Fibroblast of lung (primary cell): ENCODE measurements around the gene APOBR. TPM values are rescaled to one million over a fixed set of nuclear protein-coding genes. Genes with fewer than 3 reads are reported as not detected.

Experiments used
- DNase-seq, 2 donors: peaks; one replicate each; pipeline versions ENCODE4 v3.0.0 to v3.0.0-alpha.2; 2010; ENCODE audit warnings: low read depth in 2 of 2
- H2AFZ ChIP-seq: 2 replicates; pipeline ENCODE4 v1.5.1; 2012; ENCODE audit warnings: low read length, control low read depth, inconsistent platforms
- H3K27ac ChIP-seq: 2 replicates; pipeline ENCODE4 v1.5.1; 2011; ENCODE audit warnings: low read length, control low read depth; ENCODE audit not compliant: insufficient read depth
- H3K27me3 ChIP-seq: 2 replicates; pipeline ENCODE4 v1.5.1; 2011; ENCODE audit warnings: mild to moderate bottlenecking, low read length; ENCODE audit not compliant: control insufficient read depth, insufficient read depth
- H3K36me3 ChIP-seq: 2 replicates; pipeline ENCODE4 v1.5.1; 2011; ENCODE audit warnings: low read length; ENCODE audit not compliant: control insufficient read depth, insufficient read depth
- H3K4me1 ChIP-seq: 2 replicates; pipeline ENCODE4 v1.5.1; 2011; ENCODE audit warnings: low read length; ENCODE audit not compliant: control insufficient read depth, insufficient read depth; ENCODE audit errors: extremely low read depth
- H3K4me2 ChIP-seq: 2 replicates; pipeline ENCODE4 v1.5.1; 2011; ENCODE audit warnings: low read length, control low read depth; ENCODE audit not compliant: insufficient read depth; ENCODE audit errors: extremely low read depth
- H3K4me3 ChIP-seq, 4 experiments: fragments of 200-600 bp in 1 of 4; sonication (generic) in 1 of 4; replicated peaks in 1 of 4; 2 replicates each; pipeline ENCODE4 v1.5.1; 2011 to 2016; ENCODE audit warnings: low read length in 4 of 4, low read depth in 3 of 4, mild to moderate bottlenecking in 3 of 4, control low read depth in 2 of 4, inconsistent platforms in 1 of 4, mixed read lengths in 1 of 4; ENCODE audit not compliant: insufficient read depth in 1 of 4; ENCODE audit errors: control extremely low read depth in 1 of 4
- H3K79me2 ChIP-seq: 2 replicates; pipeline ENCODE4 v1.5.1; 2012; ENCODE audit warnings: mild to moderate bottlenecking, low read length, inconsistent platforms; ENCODE audit not compliant: control insufficient read depth, insufficient read depth
- H3K9ac ChIP-seq: 2 replicates; pipeline ENCODE4 v1.5.1; 2011; ENCODE audit warnings: mild to moderate bottlenecking, low read length, control low read depth; ENCODE audit not compliant: insufficient read depth
- H3K9me3 ChIP-seq: 2 replicates; pipeline ENCODE4 v1.5.1; 2012; ENCODE audit warnings: low read depth, low read length; ENCODE audit not compliant: control insufficient read depth, insufficient read depth
- H4K20me1 ChIP-seq: 2 replicates; pipeline ENCODE4 v1.5.1; 2011; ENCODE audit warnings: low read length; ENCODE audit not compliant: control insufficient read depth, insufficient read depth; ENCODE audit errors: extremely low read depth
- CTCF ChIP-seq, 2 donors: IDR thresholded peaks in 1 of 2; conservative IDR thresholded peaks in 1 of 2; 1 replicate in 1 of 2; 2 replicates in 1 of 2; pipeline ENCODE4 v1.5.1; 2011 to 2012; ENCODE audit warnings: low read length in 2 of 2, control low read depth in 1 of 2, inconsistent platforms in 1 of 2, low read depth in 1 of 2, mild to moderate bottlenecking in 1 of 2
- EZH2 ChIP-seq: IDR thresholded peaks from 2 replicates; pipeline ENCODE4 v1.5.1; 2012; ENCODE audit warnings: low read length, control low read depth, mild to moderate bottlenecking; ENCODE audit errors: missing control alignments
- polyA plus RNA-seq, 2 donors: library from polyadenylated mRNA; depleted of rRNA in 1 of 2; stranded (reverse) in 1 of 2; unstranded in 1 of 2; fragments of >200 nt; gene quantifications; 2 replicates each; pipeline ENCODE4 v1.2.1, GENCODE V29; 2011 to 2012; ENCODE audit warnings: missing spikeins in 1 of 2
- total RNA-seq: library from RNA; depleted of rRNA; stranded (reverse); fragments of >200 nt; gene quantifications from 2 replicates; pipeline ENCODE4 v1.2.1, GENCODE V29; 2014

Gene APOBR
- total and polyA plus RNA-seq, 2 donors (not counting 1 experiment from before 2014, with no cell fraction given): under 0.01 TPM; not detected in 1

- H3K9ac ChIP-seq: no peak overlapping the region
- H3K9me3 ChIP-seq: no peaks in the 10 kb centered on the region
- H2AFZ ChIP-seq: no peak overlapping the region
- no peak overlapping the region for H3K27ac ChIP-seq
- H3K36me3 ChIP-seq: no peaks in the 10 kb centered on the region
- no peak for TF ChIP-seq CTCF (conservative IDR thresholded peaks at IDR 0.05 in 1 of 2, IDR thresholded peaks at IDR 0.05 in 1 of 2; ENCODE audit: low read depth in 1 of 2, low read length in 2 of 2)
- no peak for TF ChIP-seq EZH2
- H4K20me1 ChIP-seq: no peaks in the 10 kb centered on the region
- no peak overlapping the region for H3K4me3 ChIP-seq
- no peak overlapping the region for H3K4me2 ChIP-seq
- no peaks in the 10 kb centered on the region for H3K4me1 ChIP-seq
- no peaks in the 10 kb centered on the region for H3K27me3 ChIP-seq
- no peak for DNase-seq
- H3K79me2 ChIP-seq: no peaks in the 10 kb centered on the region
These were observed 27.0 kb downstream of the APOBR start for GRCh38 chr16:28521436-28521835.

- Histone ChIP-seq H2AFZ (no peak overlapping the region), H3K9ac (no peak overlapping the region), H3K36me3 (no peaks in the 10 kb centered on the region), H3K27ac (no peak overlapping the region), H3K9me3 (no peaks in the 10 kb centered on the region), H3K27me3 (no peaks in the 10 kb centered on the region), H3K4me2 (no peak overlapping the region), H3K4me1 (no peaks in the 10 kb centered on the region), H4K20me1 (no peaks in the 10 kb centered on the region), H3K79me2 (no peaks in the 10 kb centered on the region), H3K4me3 (no peak overlapping the region)
- TF ChIP-seq CTCF (conservative IDR thresholded peaks at IDR 0.05 in 1 of 2, IDR thresholded peaks at IDR 0.05 in 1 of 2; ENCODE audit: low read depth in 1 of 2, low read length in 2 of 2): no peak
- TF ChIP-seq EZH2: no peak
- DNase-seq: no peak
These were observed 28.3 kb downstream of the APOBR start for GRCh38 chr16:28522792-28523191.

DNA sequence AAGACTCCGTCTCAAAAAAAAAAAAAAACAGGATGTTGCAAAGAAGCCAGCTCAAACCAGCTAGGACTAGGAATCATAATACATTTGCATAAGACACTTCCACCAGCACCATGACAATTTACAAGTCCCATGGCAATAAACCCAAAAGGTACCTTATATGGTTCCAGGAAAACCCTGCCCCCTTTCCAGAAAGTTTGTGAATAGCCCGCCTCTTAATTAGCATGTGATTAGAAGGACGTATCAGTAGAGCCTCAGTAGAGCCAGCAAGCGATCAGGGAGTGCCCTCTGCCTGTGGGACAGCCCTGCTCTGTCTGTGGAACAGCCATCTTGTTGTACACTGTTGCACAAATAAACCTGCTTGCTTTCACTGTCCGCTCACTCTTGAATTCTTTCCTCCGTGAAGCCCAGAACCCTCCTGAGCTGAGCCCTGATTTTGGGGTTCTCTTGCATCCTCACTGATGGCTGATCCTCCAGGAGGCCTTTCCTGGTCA lies 30.3 kb downstream of the APOBR start:
- H3K27me3 ChIP-seq: no peaks in the 10 kb centered on the region
- H3K27ac ChIP-seq: no peak overlapping the region
- no peaks in the 10 kb centered on the region for H4K20me1 ChIP-seq
- no peak overlapping the region for H3K4me3 ChIP-seq
- no peaks in the 10 kb centered on the region for H3K4me1 ChIP-seq
- no peak for DNase-seq
- no peaks in the 10 kb centered on the region for H3K79me2 ChIP-seq
- H3K9me3 ChIP-seq: no peaks in the 10 kb centered on the region
- H3K9ac ChIP-seq: no peak overlapping the region
- no peak overlapping the region for H3K4me2 ChIP-seq
- no peaks in the 10 kb centered on the region for H3K36me3 ChIP-seq
- H2AFZ ChIP-seq: no peak overlapping the region
- no peak for TF ChIP-seq CTCF (conservative IDR thresholded peaks at IDR 0.05 in 1 of 2, IDR thresholded peaks at IDR 0.05 in 1 of 2; ENCODE audit: low read depth in 1 of 2, low read length in 2 of 2)
- no peak for TF ChIP-seq EZH2
